Cardiac muscle cell (in vitro differentiated cells and primary cell): ENCODE results near the gene RASAL3. TPM values are rescaled to one million over a fixed set of nuclear protein-coding genes. Genes with fewer than 3 reads are reported as not detected.

Source experiments
- DNase-seq, 2 donors: peaks; one replicate each; pipeline versions ENCODE4 v3.0.0 to v3.0.0-alpha.2; 2010 to 2017; ENCODE audit warnings: low read depth in 1 of 2, low spot score in 1 of 2
- H3K27ac ChIP-seq: fragments of 200-600 bp; sonication (generic); 2 replicates; pipeline ENCODE4 v1.5.1; 2016
- H3K27me3 ChIP-seq: fragments of 200-600 bp; sonication (generic); 2 replicates; pipeline ENCODE4 v1.6.0; 2016; ENCODE audit warnings: control low read depth
- H3K36me3 ChIP-seq: fragments of 200-600 bp; sonication (generic); 2 replicates; pipeline ENCODE4 v1.5.1; 2016; ENCODE audit warnings: control low read depth
- H3K4me1 ChIP-seq: fragments of 200-600 bp; sonication (generic); 2 replicates; pipeline ENCODE4 v1.8.1; 2017; ENCODE audit warnings: low read depth, mild to moderate bottlenecking, mixed run types
- H3K4me3 ChIP-seq: fragments of 200-600 bp; sonication (generic); 2 replicates; pipeline ENCODE4 v1.5.1; 2016; ENCODE audit warnings: mild to moderate bottlenecking
- H3K9me3 ChIP-seq: fragments of 200-600 bp; sonication (generic); 2 replicates; pipeline ENCODE4 v1.5.1; 2017; ENCODE audit warnings: low read depth, mild to moderate bottlenecking, control low read depth
- CTCF ChIP-seq: IDR thresholded peaks from 2 replicates; pipeline ENCODE4 v1.5.1; 2012; ENCODE audit warnings: low read depth, mild to moderate bottlenecking, low read length
- polyA plus RNA-seq: library from polyadenylated mRNA; unstranded; fragments of >200 nt; fragmentation: Nextera tagmentation; extraction: Ambion mirVana; gene quantifications from 2 replicates; pipeline ENCODE4 v1.2.1, GENCODE V29; 2016
- total RNA-seq: library from RNA; depleted of rRNA; stranded (reverse); fragments of >200 nt; gene quantifications from 2 replicates; pipeline ENCODE4 v1.2.3, GENCODE V29; 2016

RASAL3 gene
- total and polyA plus RNA-seq, 2 experiments from 2014 or later = not detected

- no peaks in the 10 kb centered on the region for H3K36me3 ChIP-seq
- no peaks in the 10 kb centered on the region for H3K4me1 ChIP-seq
- H3K27ac ChIP-seq = no peak overlapping the region
- H3K9me3 ChIP-seq = no peaks in the 10 kb centered on the region
- H3K27me3 ChIP-seq = peaks cover 3% of the 10 kb centered on the region
- TF ChIP-seq CTCF = no peak
- peak overlapping the region; percentile 87 for H3K4me3 ChIP-seq
- DNase-seq = peak; percentile 39 to 46
Measured at GRCh38 chr19:15448778-15449619, 15.3 kb downstream of the RASAL3 start.

- no peaks in the 10 kb centered on the region for H3K27me3 ChIP-seq
- no peaks in the 10 kb centered on the region for H3K36me3 ChIP-seq
- DNase-seq = no peak
- H3K4me3 ChIP-seq = no peak overlapping the region
- no peaks in the 10 kb centered on the region for H3K4me1 ChIP-seq
- no peak overlapping the region for H3K27ac ChIP-seq
- H3K9me3 ChIP-seq = no peaks in the 10 kb centered on the region
- TF ChIP-seq CTCF = no peak
Measured at GRCh38 chr19:15448044-15448777, 16.1 kb downstream of the RASAL3 start.

GRCh38 chr19:15447057-15447456 is 17.3 kb downstream of the RASAL3 start:
- no peak for DNase-seq
- H3K36me3 ChIP-seq = no peaks in the 10 kb centered on the region

GRCh38 chr19:15445807-15446376 is 18.5 kb downstream of the RASAL3 start:
- H3K27me3 ChIP-seq = no peaks in the 10 kb centered on the region
- H3K4me3 ChIP-seq = no peak overlapping the region
- no peaks in the 10 kb centered on the region for H3K9me3 ChIP-seq
- no peaks in the 10 kb centered on the region for H3K4me1 ChIP-seq
- DNase-seq = no peak
- TF ChIP-seq CTCF = no peak
- no peak overlapping the region for H3K27ac ChIP-seq
- H3K36me3 ChIP-seq = no peaks in the 10 kb centered on the region

More at GRCh38 chr19:15447057-15447456, 17.3 kb downstream of the RASAL3 start:
- Histone ChIP-seq H3K27me3 (no peaks in the 10 kb centered on the region), H3K4me3 (no peak overlapping the region), H3K9me3 (no peaks in the 10 kb centered on the region), H3K4me1 (no peaks in the 10 kb centered on the region), H3K27ac (no peak overlapping the region)
- TF ChIP-seq CTCF = no peak

- no peaks in the 10 kb centered on the region for H3K4me1 ChIP-seq
- H3K4me3 ChIP-seq = no peak overlapping the region
- no peak overlapping the region for H3K27ac ChIP-seq
- no peak for DNase-seq
- no peaks in the 10 kb centered on the region for H3K36me3 ChIP-seq
- H3K27me3 ChIP-seq = no peaks in the 10 kb centered on the region
- no peaks in the 10 kb centered on the region for H3K9me3 ChIP-seq
- TF ChIP-seq CTCF = no peak
Measured at GRCh38 chr19:15445227-15445605, 19.1 kb downstream of the RASAL3 start.
